OCI-LY7 (cell line): ENCODE results near the gene PEX11G. TPM values are rescaled to one million over a fixed set of nuclear protein-coding genes. Genes with fewer than 3 reads are reported as not detected.
"Not testable (repeated sequence)": the region's sequence is repeated elsewhere in the genome, so short reads cannot be mapped to it uniquely, and the experiment has no call there.

Experiments used
- BruUV-seq: library from RNA; stranded (reverse); fragments of 400-500 nt; replicated peaks from 2 replicates; lab custom pipeline; 2021; lab: Mats Ljungman, UMichigan
- CTCF ChIA-PET: fragments of 300-600 bp; sonication (Branson Sonifier 250); formaldehyde crosslinking; loops from one replicate; lab custom pipeline; 2022; ENCODE audit warnings: antibody characterized with exemption; ENCODE audit not compliant: unreplicated experiment; lab: Charles Lee
- POLR2A ChIA-PET: fragments of 300-600 bp; sonication (Branson Sonifier 250); formaldehyde crosslinking; loops from one replicate; lab custom pipeline; 2022; ENCODE audit warnings: antibody characterized with exemption; lab: Charles Lee
- DNase-seq: peaks from one replicate; pipeline ENCODE4 v3.0.0-alpha.2; 2015; ENCODE audit warnings: low spot score
- H2AFZ ChIP-seq: fragments of 200-600 bp; sonication (generic), shearing (Covaris generic); 2 replicates; pipeline ENCODE4 v1.6.1; 2014; ENCODE audit warnings: mild to moderate bottlenecking, antibody characterized with exemption, low read length, moderate library complexity
- H3K27ac ChIP-seq: fragments of 200-600 bp; sonication (generic); 2 replicates; pipeline ENCODE4 v1.5.1; 2014; ENCODE audit warnings: mixed run types, low read depth, mild to moderate bottlenecking, moderate library complexity, low read length, inconsistent platforms; ENCODE audit not compliant: poor library complexity, severe bottlenecking
- H3K36me3 ChIP-seq: fragments of 200-600 bp; sonication (generic); 2 replicates; pipeline ENCODE4 v1.6.1; 2014; ENCODE audit warnings: mild to moderate bottlenecking, antibody characterized with exemption, low read length, moderate library complexity, mixed read lengths; ENCODE audit not compliant: insufficient read depth
- H3K4me1 ChIP-seq: fragments of 200-600 bp; sonication (generic); 2 replicates; pipeline ENCODE4 v1.5.1; 2014; ENCODE audit warnings: mild to moderate bottlenecking, low read length; ENCODE audit not compliant: insufficient read depth, poor library complexity, severe bottlenecking
- H3K4me2 ChIP-seq: fragments of 200-600 bp; sonication (generic); 2 replicates; pipeline ENCODE4 v1.6.1; 2014; ENCODE audit warnings: mild to moderate bottlenecking, low read length
- H3K4me3 ChIP-seq: fragments of 200-600 bp; sonication (generic); 2 replicates; pipeline ENCODE4 v1.5.1; 2014; ENCODE audit warnings: mild to moderate bottlenecking, low read depth, low read length; ENCODE audit not compliant: poor library complexity, severe bottlenecking
- H3K79me2 ChIP-seq: fragments of 200-600 bp; sonication (generic); 2 replicates; pipeline ENCODE4 v1.6.1; 2016; ENCODE audit warnings: low read depth, mild to moderate bottlenecking, low read length, moderate library complexity, mixed read lengths; ENCODE audit not compliant: insufficient read depth
- H3K9me2 ChIP-seq: fragments of 200-600 bp; sonication (generic); 2 replicates; pipeline ENCODE4 v1.6.1; 2016; ENCODE audit warnings: mild to moderate bottlenecking, low read length, mixed read lengths; ENCODE audit not compliant: insufficient read depth
- H3K9me3 ChIP-seq: fragments of 200-600 bp; sonication (generic); 2 replicates; pipeline ENCODE4 v1.6.1; 2014; ENCODE audit warnings: mild to moderate bottlenecking, mixed run types, low read length, mixed read lengths
- H4K20me1 ChIP-seq: fragments of 200-600 bp; sonication (generic); 2 replicates; pipeline ENCODE4 v1.6.1; 2014; ENCODE audit warnings: mild to moderate bottlenecking, antibody characterized with exemption, low read length, moderate library complexity, mixed read lengths; ENCODE audit not compliant: insufficient read depth
- EZH2phosphoT487 ChIP-seq: fragments of 200-600 bp; sonication (generic); IDR thresholded peaks from 2 replicates; pipeline ENCODE4 v1.6.1; 2018; ENCODE audit warnings: low read depth, borderline replicate concordance, mild to moderate bottlenecking, mixed run types, antibody characterized with exemption, low read length, moderate library complexity, mixed read lengths
- intact Hi-C: fragments of 100-400 bp; cut with micrococcal nuclease; formaldehyde crosslinking; loops from one replicate; pipeline ENCODE4 v1.10.0; 2022; ENCODE audit not compliant: unreplicated experiment
- total RNA-seq, 2 experiments: library from RNA; depleted of rRNA in 1 of 2; stranded (reverse); fragments of >200 nt in 1 of 2; shearing (Covaris generic) in 1 of 2; gene quantifications; 2 replicates each; pipeline ENCODE4 v1.2.3, GENCODE V29; 2014 to 2022
- TF ChIP-seq, protein P1 (sequence below): fragments of 200-600 bp; sonication (generic); conservative IDR thresholded peaks from 2 replicates; pipeline ENCODE4 v1.5.1; 2014; ENCODE audit warnings: mild to moderate bottlenecking, antibody characterized with exemption, low read length, moderate library complexity, mixed read lengths

Gene PEX11G
- total RNA-seq, 2 experiments from 2014 or later: not detected

DNA sequence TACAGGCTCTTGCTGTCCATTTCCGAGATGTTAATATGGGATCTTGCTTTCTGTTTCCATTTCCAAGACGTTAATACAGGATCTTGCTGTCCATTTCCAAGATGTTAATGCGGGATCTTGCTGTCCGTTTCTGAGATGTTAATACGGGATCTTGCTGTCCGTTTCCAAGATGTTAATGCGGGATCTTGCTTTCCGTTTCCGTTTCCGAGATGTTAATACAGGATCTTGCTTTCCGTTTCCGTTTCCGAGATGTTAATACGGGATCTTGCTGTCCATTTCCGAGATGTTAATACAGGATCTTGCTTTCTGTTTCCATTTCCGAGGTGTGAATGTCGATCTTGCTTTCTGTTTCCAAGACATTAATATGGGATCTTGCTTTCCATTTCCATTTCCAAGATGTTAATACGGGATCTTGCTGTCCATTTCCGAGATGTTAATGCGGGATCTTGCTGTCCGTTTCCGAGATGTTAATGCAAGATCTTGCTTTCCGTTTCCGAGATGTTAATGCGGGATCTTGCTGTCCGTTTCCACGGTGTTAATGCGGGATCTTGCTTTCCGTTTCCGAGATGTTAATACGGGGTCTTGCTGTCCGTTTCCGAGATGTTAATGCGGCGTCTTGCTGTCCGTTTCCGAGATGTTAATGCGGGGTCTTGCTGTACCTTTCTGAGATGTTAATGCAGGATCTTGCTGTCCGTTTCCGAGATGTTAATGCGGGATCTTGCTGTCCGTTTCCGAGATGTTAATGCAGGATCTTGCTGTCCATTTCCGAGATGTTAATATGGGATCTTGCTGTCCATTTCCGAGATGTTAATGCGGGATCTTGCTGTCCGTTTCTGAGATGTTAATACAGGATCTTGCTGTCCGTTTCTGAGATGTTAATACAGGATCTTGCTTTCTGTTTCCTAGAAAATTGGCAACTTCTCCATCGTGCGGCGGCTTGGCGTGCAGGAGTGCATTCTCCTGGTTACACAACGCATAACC, 38.3 kb downstream of the PEX11G start:
- peak; percentile 57 for DNase-seq
- Histone ChIP-seq H3K36me3 (peaks cover 98% of the 10 kb centered on the region), H3K4me2 (no peak overlapping the region), H2AFZ (no peak overlapping the region), H3K9me3 (peaks cover 29% of the 10 kb centered on the region), H3K79me2 (peaks cover 16% of the 10 kb centered on the region), H3K4me1 (no peaks in the 10 kb centered on the region), H3K27ac (no peak overlapping the region), H3K4me3 (no peak overlapping the region), H3K9me2 (no peaks in the 10 kb centered on the region), H4K20me1 (no peaks in the 10 kb centered on the region)
- intact Hi-C loops: no loop called here
- ChIA-PET CTCF (no interaction called here), POLR2A (no interaction called here)
- BruUV-seq: TSS peak; percentile 37
- no peak for TF ChIP-seq EZH2phosphoT487
- TF ChIP-seq, protein P1, sequence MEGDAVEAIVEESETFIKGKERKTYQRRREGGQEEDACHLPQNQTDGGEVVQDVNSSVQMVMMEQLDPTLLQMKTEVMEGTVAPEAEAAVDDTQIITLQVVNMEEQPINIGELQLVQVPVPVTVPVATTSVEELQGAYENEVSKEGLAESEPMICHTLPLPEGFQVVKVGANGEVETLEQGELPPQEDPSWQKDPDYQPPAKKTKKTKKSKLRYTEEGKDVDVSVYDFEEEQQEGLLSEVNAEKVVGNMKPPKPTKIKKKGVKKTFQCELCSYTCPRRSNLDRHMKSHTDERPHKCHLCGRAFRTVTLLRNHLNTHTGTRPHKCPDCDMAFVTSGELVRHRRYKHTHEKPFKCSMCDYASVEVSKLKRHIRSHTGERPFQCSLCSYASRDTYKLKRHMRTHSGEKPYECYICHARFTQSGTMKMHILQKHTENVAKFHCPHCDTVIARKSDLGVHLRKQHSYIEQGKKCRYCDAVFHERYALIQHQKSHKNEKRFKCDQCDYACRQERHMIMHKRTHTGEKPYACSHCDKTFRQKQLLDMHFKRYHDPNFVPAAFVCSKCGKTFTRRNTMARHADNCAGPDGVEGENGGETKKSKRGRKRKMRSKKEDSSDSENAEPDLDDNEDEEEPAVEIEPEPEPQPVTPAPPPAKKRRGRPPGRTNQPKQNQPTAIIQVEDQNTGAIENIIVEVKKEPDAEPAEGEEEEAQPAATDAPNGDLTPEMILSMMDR: no peak

DNA sequence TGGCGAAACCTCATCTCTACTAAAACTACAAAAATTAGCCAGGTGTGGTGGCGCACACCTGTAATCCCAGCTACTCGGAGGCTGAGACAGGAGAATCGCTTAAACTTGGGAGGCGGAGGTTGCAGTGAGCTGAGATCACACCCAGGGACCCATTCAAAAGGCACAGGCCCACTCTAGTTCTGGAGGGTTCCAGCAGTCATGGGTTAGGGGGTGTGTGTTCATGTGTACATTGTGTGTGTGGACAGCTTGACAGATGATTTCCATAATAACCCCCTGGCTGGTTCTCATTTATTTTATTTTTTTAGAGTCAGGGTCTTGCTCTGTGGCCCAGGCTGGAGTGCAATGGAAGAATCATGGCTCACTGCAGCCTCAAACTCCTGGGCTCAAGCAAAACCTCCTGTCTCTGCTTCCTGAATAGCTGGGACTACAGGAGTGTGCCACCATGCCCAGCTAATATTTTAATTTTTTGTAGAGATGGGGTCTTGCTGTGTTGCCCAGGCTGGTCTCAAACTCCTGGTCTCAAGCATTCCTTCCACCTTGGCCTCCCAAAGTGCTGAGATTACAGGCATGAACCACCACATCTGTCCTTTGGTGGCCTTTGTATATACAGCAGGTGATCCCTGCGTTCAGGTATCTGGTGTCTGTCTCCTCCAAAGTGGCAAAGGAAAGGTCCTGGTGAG, 39.3 kb downstream of the PEX11G start:
- intact Hi-C loops, H3K4me3 ChIP-seq, DNase-seq, H2AFZ ChIP-seq, H3K4me1 ChIP-seq, H4K20me1 ChIP-seq, H3K9me2 ChIP-seq, H3K27ac ChIP-seq, BruUV-seq, H3K4me2 ChIP-seq, POLR2A ChIA-PET, CTCF ChIA-PET: not testable (repeated sequence)
- Histone ChIP-seq H3K36me3 (peaks cover 98% of the 10 kb centered on the region), H3K9me3 (peaks cover 22% of the 10 kb centered on the region), H3K79me2 (peaks cover 16% of the 10 kb centered on the region)

DNA sequence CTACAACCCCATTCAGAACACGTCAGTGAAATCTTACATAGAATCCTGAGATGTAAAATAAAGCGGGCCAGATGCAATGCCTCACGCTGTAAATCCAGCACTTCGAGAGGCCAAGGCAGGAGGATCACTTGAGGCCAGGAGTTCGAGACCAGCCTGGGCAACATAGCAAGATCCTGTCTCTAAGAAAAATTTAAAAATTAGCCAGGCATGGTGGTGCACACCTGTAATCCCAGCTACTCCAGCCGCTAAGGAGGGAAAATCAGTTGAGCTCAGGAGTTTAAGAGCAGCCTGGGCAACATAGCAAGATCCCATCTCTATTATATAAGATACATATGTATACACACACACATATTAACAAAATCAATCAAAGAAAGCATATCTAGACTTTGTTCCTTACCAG, 41.2 kb downstream of the PEX11G start:
- TF ChIP-seq, protein P1: no peak
- no peak for TF ChIP-seq EZH2phosphoT487
- Histone ChIP-seq H4K20me1 (no peaks in the 10 kb centered on the region), H3K4me1 (no peaks in the 10 kb centered on the region), H3K79me2 (peaks cover 10% of the 10 kb centered on the region), H2AFZ (no peak overlapping the region), H3K4me3 (no peak overlapping the region), H3K36me3 (peaks cover 98% of the 10 kb centered on the region), H3K9me3 (peaks cover 10% of the 10 kb centered on the region), H3K27ac (no peak overlapping the region), H3K4me2 (no peak overlapping the region), H3K9me2 (no peaks in the 10 kb centered on the region)
- TSS peak; percentile 8 for BruUV-seq
- CTCF ChIA-PET: no interaction called here
- intact Hi-C loops: no loop called here
- POLR2A ChIA-PET: no interaction called here
- DNase-seq: no peak
